ENCODE measurements around the gene EIF2B2.

Gene EIF2B2

DNA sequence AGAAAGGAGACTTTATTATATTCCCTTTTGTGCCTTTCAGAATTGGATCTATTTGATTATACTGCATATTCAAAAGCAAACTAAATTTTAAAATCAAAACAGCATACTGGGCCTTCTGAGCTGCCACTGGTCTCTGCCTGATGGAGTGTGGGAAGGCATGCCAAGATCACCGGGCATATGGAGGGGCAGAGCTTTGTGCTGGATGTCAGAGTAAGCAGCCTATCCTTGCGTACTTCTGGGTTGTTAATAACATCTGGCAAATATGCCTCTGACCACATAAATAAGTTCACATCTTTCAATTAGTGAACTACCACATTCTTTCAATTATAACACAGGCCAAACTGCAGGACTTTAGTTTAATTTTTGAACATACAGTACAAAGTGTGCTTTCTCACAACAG is 30.2 kb downstream of the EIF2B2 start:
- Histone ChIP-seq H3K79me1 (replicated peaks; ENCODE audit: low read length, poor library complexity, severe bottlenecking) (peaks cover 1% of the 10 kb centered on the region), H2AK5ac (ENCODE audit: low read length, severe bottlenecking) (no peak overlapping the region), H2AFZ (ENCODE audit: low read depth, low read length) (no peak overlapping the region), H3K4me2 (ENCODE audit: low read length, poor library complexity, severe bottlenecking) (no peak overlapping the region), H3K27ac (ENCODE audit: low read length, poor library complexity, severe bottlenecking) (no peak overlapping the region), H2BK12ac (ENCODE audit: low read length in 2 of 2) (no peak overlapping the region), H3K23ac (ENCODE audit: low read length in 2 of 2) (no peak overlapping the region), H3K27me3 (ENCODE audit: control insufficient read depth in 1 of 2, insufficient read depth in 1 of 2, low read length in 2 of 2) (no peaks in the 10 kb centered on the region), H3K4ac (ENCODE audit: low read depth in 1 of 2, low read length in 2 of 2) (no peak overlapping the region), H2BK15ac (ENCODE audit: low read depth, poor library complexity, severe bottlenecking) (no peak overlapping the region), H4K91ac (ENCODE audit: low read length) (no peak overlapping the region), H3K9me3 (ENCODE audit: control insufficient read depth, low read length) (no peaks in the 10 kb centered on the region), H3K36me3 (ENCODE audit: control insufficient read depth in 1 of 2, insufficient read depth in 2 of 2, low read depth in 1 of 2, low read length in 2 of 2) (peaks cover 21 to 84% of the 10 kb centered on the region in 2 experiments), H3K4me3 (ENCODE audit: insufficient read depth in 1 of 2, low read depth in 1 of 2, low read length in 2 of 2) (no peak overlapping the region), H3K9ac (ENCODE audit: low read length) (no peak overlapping the region), H3K14ac (ENCODE audit: low read length in 2 of 2) (peak overlapping the region in 1 of 2 experiments; percentile 48), H3K18ac (ENCODE audit: low read depth in 1 of 2, low read length in 2 of 2) (no peak overlapping the region), H2BK5ac (ENCODE audit: low read depth, low read length, poor library complexity, severe bottlenecking) (no peak overlapping the region), H4K8ac (ENCODE audit: low read length) (no peak overlapping the region), H3K4me1 (ENCODE audit: control insufficient read depth, insufficient read depth, low read depth, low read length) (no peaks in the 10 kb centered on the region), H2BK120ac (ENCODE audit: low read depth, low read length) (peak overlapping the region; percentile 15)
- no peak for DNase-seq
- WGBS, result 100% methylated on average over 2 of the region's 2 CpGs

DNA sequence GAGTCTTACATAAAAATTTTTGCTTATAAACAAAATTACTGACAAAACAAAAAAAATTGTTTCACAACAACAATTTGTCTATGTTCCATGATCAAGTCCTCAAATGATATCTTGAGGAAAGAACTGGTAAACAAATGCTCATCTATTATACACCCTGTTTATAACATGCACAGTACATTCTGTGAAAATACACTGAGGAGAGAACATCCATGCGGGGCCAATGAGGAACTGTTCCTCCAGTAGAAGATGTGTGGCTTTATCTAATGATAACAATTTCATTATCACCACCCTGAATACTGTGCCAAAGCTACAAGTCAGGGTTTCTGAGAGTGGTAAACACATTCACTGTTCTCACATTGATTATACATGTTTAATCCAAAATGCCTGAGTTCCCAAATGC is 37.8 kb downstream of the EIF2B2 start:
- WGBS, result 60% methylated on average over 1 of the region's 1 CpG
- peaks cover 5% of the 10 kb centered on the region for H3K79me1 ChIP-seq (replicated peaks; ENCODE audit: low read length, poor library complexity, severe bottlenecking)

DNA sequence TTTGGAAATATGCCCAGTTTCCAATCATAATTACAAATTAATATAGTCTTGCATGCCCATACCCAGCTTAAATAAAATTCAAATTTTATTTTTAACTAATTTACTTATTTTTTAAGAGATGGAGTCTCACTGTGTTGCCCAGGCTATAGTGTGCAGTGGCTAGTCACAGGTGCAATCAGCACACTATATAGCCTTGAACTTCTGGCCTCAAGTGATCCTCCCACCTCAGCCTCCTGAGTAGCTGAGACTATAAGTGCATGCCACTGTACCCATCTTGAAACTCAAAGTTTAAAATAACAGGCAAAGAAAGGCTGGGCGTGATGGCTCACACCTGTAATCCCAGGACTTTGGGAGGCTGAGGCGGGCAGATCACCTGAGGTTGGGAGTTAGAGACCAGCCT is 38.2 kb downstream of the EIF2B2 start:
- WGBS, result 94% methylated on average over 2 of the region's 2 CpGs

More for the DNA sequence above, 37.8 kb downstream of the EIF2B2 start:
- H3K9me3 ChIP-seq (ENCODE audit: control insufficient read depth, low read length), result no peaks in the 10 kb centered on the region
- H3K4me1 ChIP-seq (ENCODE audit: control insufficient read depth, insufficient read depth, low read depth, low read length), result peaks cover 9% of the 10 kb centered on the region
- DNase-seq, result no peak
- H3K4me3 ChIP-seq (ENCODE audit: insufficient read depth in 1 of 2, low read depth in 1 of 2, low read length in 2 of 2), result no peak overlapping the region
- H3K14ac ChIP-seq (ENCODE audit: low read length in 2 of 2), result no peak overlapping the region
- no peak overlapping the region for H3K23ac ChIP-seq (ENCODE audit: low read length in 2 of 2)
- peaks cover 8 to 65% of the 10 kb centered on the region in 2 experiments for H3K36me3 ChIP-seq (ENCODE audit: control insufficient read depth in 1 of 2, insufficient read depth in 2 of 2, low read depth in 1 of 2, low read length in 2 of 2)
- H2BK12ac ChIP-seq (ENCODE audit: low read length in 2 of 2), result no peak overlapping the region
- H3K9ac ChIP-seq (ENCODE audit: low read length), result no peak overlapping the region
- H4K91ac ChIP-seq (ENCODE audit: low read length), result no peak overlapping the region
- no peak overlapping the region for H4K8ac ChIP-seq (ENCODE audit: low read length)
- no peak overlapping the region for H2BK5ac ChIP-seq (ENCODE audit: low read depth, low read length, poor library complexity, severe bottlenecking)
- H3K4me2 ChIP-seq (ENCODE audit: low read length, poor library complexity, severe bottlenecking), result no peak overlapping the region
- no peak overlapping the region for H3K4ac ChIP-seq (ENCODE audit: low read depth in 1 of 2, low read length in 2 of 2)
- no peaks in the 10 kb centered on the region for H3K27me3 ChIP-seq (ENCODE audit: control insufficient read depth in 1 of 2, insufficient read depth in 1 of 2, low read length in 2 of 2)
- no peak overlapping the region for H2BK15ac ChIP-seq (ENCODE audit: low read depth, poor library complexity, severe bottlenecking)
- H2AK5ac ChIP-seq (ENCODE audit: low read length, severe bottlenecking), result no peak overlapping the region
- H2AFZ ChIP-seq (ENCODE audit: low read depth, low read length), result no peak overlapping the region
- no peak overlapping the region for H2BK120ac ChIP-seq (ENCODE audit: low read depth, low read length)
- H3K27ac ChIP-seq (ENCODE audit: low read length, poor library complexity, severe bottlenecking), result no peak overlapping the region
- no peak overlapping the region for H3K18ac ChIP-seq (ENCODE audit: low read depth in 1 of 2, low read length in 2 of 2)

DNA sequence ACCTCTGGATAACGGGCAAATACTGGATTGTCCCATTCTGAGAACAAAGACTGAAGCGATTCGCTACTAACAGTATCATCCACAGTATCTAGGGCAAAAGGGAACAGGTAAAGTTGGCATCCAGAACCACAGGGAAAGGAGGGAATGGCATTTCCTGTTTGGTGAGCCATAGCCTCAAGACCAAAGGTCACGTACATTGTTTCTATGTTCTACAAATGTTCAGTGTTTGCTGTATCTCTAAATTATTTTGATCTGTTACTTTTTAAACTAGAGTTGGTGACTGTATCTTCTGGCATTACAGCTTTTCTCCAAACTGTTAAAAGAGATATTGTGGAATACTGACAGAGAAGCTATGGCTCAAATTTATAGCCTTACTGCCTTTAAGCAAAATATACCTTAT is 38.9 kb downstream of the EIF2B2 start:
- H4K91ac ChIP-seq (ENCODE audit: low read length), result no peak overlapping the region
- H2AFZ ChIP-seq (ENCODE audit: low read depth, low read length), result no peak overlapping the region
- H3K27me3 ChIP-seq (ENCODE audit: control insufficient read depth in 1 of 2, insufficient read depth in 1 of 2, low read length in 2 of 2), result no peaks in the 10 kb centered on the region
- H4K8ac ChIP-seq (ENCODE audit: low read length), result no peak overlapping the region
- H3K79me1 ChIP-seq (replicated peaks; ENCODE audit: low read length, poor library complexity, severe bottlenecking), result peaks cover 7% of the 10 kb centered on the region
- no peak overlapping the region for H3K4ac ChIP-seq (ENCODE audit: low read depth in 1 of 2, low read length in 2 of 2)
- H3K4me2 ChIP-seq (ENCODE audit: low read length, poor library complexity, severe bottlenecking), result no peak overlapping the region
- H3K14ac ChIP-seq (ENCODE audit: low read length in 2 of 2), result no peak overlapping the region
- H3K4me3 ChIP-seq (ENCODE audit: insufficient read depth in 1 of 2, low read depth in 1 of 2, low read length in 2 of 2), result no peak overlapping the region
- no peak overlapping the region for H2BK5ac ChIP-seq (ENCODE audit: low read depth, low read length, poor library complexity, severe bottlenecking)
- no peak overlapping the region for H2BK12ac ChIP-seq (ENCODE audit: low read length in 2 of 2)
- H3K9me3 ChIP-seq (ENCODE audit: control insufficient read depth, low read length), result no peaks in the 10 kb centered on the region
- H3K9ac ChIP-seq (ENCODE audit: low read length), result peak overlapping the region; percentile 0
- peak overlapping the region; percentile 60 for H3K27ac ChIP-seq (ENCODE audit: low read length, poor library complexity, severe bottlenecking)
- no peak overlapping the region for H3K23ac ChIP-seq (ENCODE audit: low read length in 2 of 2)
- WGBS, result 60% methylated on average over 4 of the region's 4 CpGs
- peak; percentile 35 for DNase-seq
- no peak overlapping the region for H3K18ac ChIP-seq (ENCODE audit: low read depth in 1 of 2, low read length in 2 of 2)
- H3K4me1 ChIP-seq (ENCODE audit: control insufficient read depth, insufficient read depth, low read depth, low read length), result peaks cover 9% of the 10 kb centered on the region
- H2AK5ac ChIP-seq (ENCODE audit: low read length, severe bottlenecking), result no peak overlapping the region
- H2BK15ac ChIP-seq (ENCODE audit: low read depth, poor library complexity, severe bottlenecking), result no peak overlapping the region
- no peak overlapping the region for H2BK120ac ChIP-seq (ENCODE audit: low read depth, low read length)
- peaks cover 3 to 56% of the 10 kb centered on the region in 2 experiments for H3K36me3 ChIP-seq (ENCODE audit: control insufficient read depth in 1 of 2, insufficient read depth in 2 of 2, low read depth in 1 of 2, low read length in 2 of 2)

More for the DNA sequence above, 38.2 kb downstream of the EIF2B2 start:
- DNase-seq, result no peak
- peaks cover 5 to 60% of the 10 kb centered on the region in 2 experiments for H3K36me3 ChIP-seq (ENCODE audit: control insufficient read depth in 1 of 2, insufficient read depth in 2 of 2, low read depth in 1 of 2, low read length in 2 of 2)
- H2BK12ac ChIP-seq (ENCODE audit: low read length in 2 of 2), result no peak overlapping the region
- no peak overlapping the region for H2BK15ac ChIP-seq (ENCODE audit: low read depth, poor library complexity, severe bottlenecking)
- no peak overlapping the region for H2BK120ac ChIP-seq (ENCODE audit: low read depth, low read length)
- no peaks in the 10 kb centered on the region for H3K9me3 ChIP-seq (ENCODE audit: control insufficient read depth, low read length)
- H3K9ac ChIP-seq (ENCODE audit: low read length), result no peak overlapping the region
- no peak overlapping the region for H2AFZ ChIP-seq (ENCODE audit: low read depth, low read length)
- H3K18ac ChIP-seq (ENCODE audit: low read depth in 1 of 2, low read length in 2 of 2), result peak overlapping the region in 1 of 2 experiments; percentile 1
- H3K4me1 ChIP-seq (ENCODE audit: control insufficient read depth, insufficient read depth, low read depth, low read length), result peaks cover 9% of the 10 kb centered on the region
- no peak overlapping the region for H3K23ac ChIP-seq (ENCODE audit: low read length in 2 of 2)
- H4K8ac ChIP-seq (ENCODE audit: low read length), result no peak overlapping the region
- H2BK5ac ChIP-seq (ENCODE audit: low read depth, low read length, poor library complexity, severe bottlenecking), result no peak overlapping the region
- H3K4me2 ChIP-seq (ENCODE audit: low read length, poor library complexity, severe bottlenecking), result no peak overlapping the region
- H2AK5ac ChIP-seq (ENCODE audit: low read length, severe bottlenecking), result no peak overlapping the region
- H4K91ac ChIP-seq (ENCODE audit: low read length), result no peak overlapping the region
- H3K79me1 ChIP-seq (replicated peaks; ENCODE audit: low read length, poor library complexity, severe bottlenecking), result peaks cover 5% of the 10 kb centered on the region
- H3K27ac ChIP-seq (ENCODE audit: low read length, poor library complexity, severe bottlenecking), result no peak overlapping the region
- no peaks in the 10 kb centered on the region for H3K27me3 ChIP-seq (ENCODE audit: control insufficient read depth in 1 of 2, insufficient read depth in 1 of 2, low read length in 2 of 2)
- H3K4me3 ChIP-seq (ENCODE audit: insufficient read depth in 1 of 2, low read depth in 1 of 2, low read length in 2 of 2), result no peak overlapping the region
- H3K4ac ChIP-seq (ENCODE audit: low read depth in 1 of 2, low read length in 2 of 2), result no peak overlapping the region
- no peak overlapping the region for H3K14ac ChIP-seq (ENCODE audit: low read length in 2 of 2)
